ENCODE data around the gene ATG4D.

Gene ATG4D

DNA sequence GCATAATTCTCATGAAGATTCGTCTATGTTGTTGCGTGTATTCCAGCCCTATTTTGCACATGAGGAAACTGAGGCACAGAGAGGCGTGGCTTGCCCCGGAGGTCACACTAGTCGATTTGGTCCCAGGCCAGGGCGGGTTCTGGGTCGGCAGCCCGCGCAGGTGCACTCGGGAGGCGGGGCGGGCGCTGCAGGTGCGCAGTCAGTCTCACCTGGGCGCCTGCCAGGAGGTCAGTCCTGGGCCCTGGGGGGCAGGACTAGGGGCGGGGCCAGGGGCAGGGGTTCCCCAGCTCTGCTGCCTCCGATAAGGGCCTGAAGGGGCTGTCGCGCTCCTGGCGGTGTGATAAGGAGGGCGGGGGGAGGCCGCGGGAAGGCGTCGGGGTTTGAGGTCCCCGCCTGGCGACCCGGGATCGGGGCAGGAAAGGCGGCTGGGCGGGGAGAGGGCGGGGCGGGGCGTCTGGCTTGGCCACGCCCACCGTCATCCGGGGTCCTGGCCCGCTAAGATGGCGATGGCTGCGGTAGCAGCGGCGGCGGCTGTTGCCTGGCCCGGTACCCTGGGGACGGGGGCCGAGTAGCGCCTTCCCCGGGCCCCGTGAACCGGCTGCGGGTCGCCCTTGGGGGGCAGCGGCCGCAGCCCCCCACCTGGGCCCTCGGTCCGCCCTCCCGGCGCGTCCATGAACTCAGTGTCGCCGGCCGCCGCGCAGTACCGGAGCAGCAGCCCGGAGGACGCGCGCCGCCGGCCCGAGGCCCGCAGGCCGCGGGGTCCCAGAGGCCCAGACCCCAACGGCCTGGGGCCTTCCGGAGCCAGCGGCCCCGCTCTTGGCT lies at the start of gene ATG4D:
ATG4D (plus strand) TSS at position 485 of the 822 bp plus-strand sequence; CDS start at position 672, 187 bp downstream.
- DNase-seq (peak; percentile 85), ATAC-seq (peak; percentile 82)

DNA sequence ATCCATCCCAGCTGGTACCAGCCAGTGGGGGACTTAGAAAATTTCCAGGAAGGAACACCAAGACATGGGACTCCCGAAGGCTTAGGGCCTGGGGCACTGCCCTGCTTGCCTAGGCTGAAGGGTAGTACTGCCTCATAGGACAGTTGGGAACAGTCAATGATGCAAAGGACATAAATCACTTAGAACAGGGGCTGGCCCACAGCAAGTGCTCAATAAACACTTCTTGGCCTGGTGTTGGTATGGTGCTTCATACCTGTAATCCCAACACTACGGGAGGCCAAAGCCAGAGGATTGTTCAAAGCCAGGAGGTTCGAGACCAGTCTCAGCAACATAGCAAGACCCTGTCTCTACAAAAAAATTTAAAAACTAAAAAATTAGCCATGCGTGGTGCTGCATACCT lies 46.3 kb upstream of the ATG4D start:
- no peak for DNase-seq

DNA sequence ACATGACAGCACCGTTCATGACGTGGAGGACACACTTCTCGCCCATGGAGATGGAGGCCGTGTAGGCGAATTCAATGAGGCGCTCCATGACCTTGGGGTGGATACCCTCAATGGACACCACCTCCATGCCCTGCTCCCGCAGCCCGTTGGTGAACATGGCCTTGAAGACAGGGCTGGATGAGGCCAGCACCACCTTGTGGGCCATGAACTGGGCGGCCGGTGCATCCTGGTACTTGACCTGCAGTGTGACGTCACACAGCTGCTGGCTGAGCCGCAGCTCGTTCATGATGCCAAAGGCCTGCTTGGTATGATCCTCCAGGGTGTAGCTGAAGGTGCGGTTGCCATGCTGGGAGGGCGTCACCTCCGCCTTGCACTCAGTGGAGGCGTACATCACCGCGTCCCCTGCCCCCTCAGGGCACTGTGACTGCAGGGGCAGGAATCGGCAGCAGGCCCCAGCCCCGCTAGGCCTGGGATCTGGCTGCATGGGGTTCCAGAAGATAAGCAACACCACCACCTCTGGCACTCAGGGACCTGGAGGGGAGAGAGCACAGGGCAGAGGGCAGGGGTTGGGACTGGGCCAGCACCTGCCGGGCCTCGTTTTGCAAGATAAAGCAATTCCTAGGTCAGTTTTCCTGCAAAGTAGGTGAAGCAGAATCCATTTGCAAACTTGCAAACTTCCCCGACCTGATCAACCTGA lies 44.0 kb upstream of the ATG4D start:
- ATAC-seq: no peak

More for the DNA sequence above, 46.3 kb upstream of the ATG4D start:
- no peak for ATAC-seq

DNA sequence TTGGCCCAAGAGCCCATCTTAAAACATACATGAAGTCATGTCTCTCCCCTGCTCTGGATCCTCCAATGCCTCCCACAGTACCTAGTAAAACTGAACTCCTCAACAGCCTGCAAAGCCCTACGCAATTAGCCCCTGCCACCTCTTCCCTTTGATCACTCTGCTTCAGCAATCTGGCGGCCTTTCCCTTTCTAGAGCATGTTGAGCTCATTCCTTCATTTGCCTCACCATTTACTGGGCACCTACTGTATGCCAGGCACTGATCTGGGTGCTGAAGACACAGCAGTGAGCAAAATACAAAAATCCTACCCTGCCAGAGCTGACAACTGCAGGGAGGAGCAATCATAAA lies 43.5 kb upstream of the ATG4D start:
- no peak for ATAC-seq

More for the DNA sequence above, 44.0 kb upstream of the ATG4D start:
- DNase-seq: no peak

DNA sequence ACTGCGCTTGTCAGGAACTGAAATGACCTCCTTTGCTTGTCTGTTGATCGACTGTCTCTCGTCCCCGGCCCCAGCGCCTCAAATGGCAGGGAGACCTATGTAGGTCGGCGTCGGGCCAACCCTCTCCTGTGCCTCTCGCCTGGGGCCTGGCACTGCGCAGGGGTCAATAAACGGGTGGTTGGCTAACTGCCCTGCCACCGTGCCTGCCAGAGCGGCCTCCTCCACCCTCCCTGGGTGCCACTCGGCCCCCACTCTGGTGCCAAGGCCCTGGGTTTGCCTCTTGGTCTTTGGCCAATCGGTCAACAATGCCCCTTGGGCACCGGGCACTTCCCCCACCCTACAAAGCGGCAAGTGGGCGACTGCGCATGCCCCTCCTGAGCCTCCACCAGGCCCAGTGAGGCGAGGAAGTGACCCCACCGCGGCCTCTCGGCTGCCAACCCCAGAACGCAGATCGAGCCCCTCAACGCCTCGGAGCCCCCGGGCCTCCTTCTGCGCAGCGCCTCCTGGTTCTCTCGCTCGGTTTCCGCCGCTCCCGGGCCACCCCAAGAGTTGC lies 41.7 kb upstream of the ATG4D start:
- peak; percentile 29 for ATAC-seq
- DNase-seq: peak; percentile 70

More for the DNA sequence above, 43.5 kb upstream of the ATG4D start:
- no peak for DNase-seq

DNA sequence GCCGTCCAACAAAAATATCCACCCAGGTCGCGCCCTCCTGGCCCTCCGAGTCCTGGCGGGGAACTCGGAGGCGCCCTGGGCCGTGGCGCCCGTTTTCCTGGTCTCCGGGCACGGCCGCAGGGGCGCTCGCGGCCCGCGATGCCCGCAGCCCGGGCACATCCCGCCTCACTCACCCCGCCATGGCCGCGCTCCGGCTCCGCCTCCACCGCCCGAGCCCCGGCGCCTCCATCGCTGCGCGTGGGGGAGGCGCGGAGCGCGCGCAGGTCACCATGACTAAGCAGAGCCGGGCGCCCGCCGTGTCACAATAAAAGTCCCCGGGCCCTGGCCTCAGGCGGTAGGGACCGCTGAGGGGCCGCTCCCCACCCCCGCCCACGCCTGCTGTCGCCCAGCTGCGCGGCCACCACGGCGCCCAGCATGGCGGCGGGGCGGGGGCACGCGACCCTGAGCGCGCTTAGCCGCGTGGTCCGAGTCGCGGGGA lies 41.1 kb upstream of the ATG4D start:
- ATAC-seq (peak; percentile 97), DNase-seq (peak; percentile 93)

DNA sequence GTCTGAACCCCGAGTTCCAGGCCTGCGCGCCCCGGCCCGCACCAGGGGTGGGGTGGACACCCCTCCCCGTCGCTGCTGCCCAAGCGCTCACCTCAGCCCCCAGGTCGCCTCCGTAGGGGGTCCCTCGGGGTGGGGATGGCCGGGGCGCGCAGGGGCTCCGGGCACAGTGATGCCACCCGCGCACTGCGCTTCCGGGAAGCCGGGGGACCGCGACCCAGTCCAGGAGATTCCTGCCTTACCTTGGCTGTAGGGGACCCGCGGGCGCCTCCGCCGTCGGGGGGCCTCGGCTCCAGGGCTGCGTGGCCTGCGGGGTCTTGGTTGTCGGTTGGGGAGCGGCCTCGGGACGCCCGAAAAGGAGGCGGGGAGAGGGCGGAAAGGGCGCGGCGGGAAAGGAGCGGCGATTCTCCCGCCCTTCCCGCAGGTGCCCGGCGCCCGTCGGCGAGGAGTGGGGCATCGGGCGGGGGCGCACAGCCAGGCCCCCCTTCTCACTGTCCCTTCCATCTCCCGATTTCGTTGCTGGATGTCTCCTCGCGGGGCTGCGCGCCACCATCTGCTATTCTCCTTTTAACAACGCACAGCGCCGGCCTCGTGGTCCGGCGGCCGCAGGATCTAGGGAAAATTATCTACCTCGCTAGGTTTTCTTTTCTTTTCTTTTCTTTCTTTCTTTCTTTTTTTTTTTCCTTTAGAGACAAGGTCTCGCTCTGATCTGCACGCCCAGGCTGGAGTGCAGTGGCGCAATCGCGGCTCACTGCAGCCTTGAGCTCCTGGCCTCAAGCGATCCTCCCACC lies 40.5 kb upstream of the ATG4D start, which contains the start of gene KEAP1:
KEAP1 (minus strand) TSS at position 355 of the 788 bp plus-strand sequence. CDS start 3,323 bp downstream, outside the sequence.
- ATAC-seq (peak; percentile 24), DNase-seq (peak; percentile 57)

DNA sequence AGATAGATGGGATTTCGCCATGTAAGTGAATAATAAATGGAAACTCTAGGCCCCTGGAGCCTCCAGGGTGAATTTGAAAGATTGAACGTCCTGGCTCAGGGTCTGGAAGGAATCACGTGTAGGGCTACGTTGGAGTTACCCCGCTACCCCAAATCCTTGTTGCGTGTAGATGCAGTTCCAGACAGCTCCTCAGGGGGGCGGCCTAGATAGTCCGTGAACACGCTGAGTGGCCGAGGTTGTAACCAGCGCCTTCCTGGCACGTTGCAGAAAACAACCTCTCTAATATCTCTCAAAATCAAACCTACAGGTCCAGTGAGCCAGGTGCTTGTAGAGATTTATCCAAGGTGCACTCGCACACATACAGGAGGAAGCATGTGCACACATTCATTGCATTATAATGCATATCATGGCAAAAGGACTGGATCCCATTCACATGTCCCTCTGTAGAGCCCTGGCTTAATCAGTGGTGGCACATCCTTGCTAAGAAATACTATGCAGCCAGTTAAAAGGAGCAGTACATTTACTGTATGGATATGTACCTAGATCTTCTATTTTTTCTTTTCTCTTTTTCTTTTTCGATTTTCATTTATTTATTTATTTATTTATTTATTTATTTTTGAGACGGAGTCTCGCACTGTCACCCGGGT lies 38.0 kb upstream of the ATG4D start:
- DNase-seq (peak; percentile 90), ATAC-seq (peak; percentile 33)

DNA sequence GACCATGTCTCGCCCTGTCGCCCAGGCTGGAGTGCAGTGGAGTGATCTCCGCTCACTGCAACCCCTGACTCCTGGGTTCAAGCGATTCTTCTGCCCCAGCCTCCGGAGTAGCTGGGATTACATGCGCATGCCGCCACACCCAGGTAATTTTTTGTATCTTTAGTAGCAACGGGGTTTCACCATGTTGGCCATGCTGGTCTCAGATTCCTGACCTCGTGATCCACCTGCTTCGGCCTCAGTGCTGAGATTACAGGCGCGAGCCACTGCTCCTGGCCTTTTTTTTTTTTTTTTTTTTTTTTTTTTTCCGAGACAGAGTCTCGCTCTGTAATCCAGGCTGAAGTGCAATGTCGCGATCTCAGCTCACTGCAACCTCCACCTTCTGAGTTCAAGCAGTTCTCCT lies 35.7 kb upstream of the ATG4D start:
- no peak for DNase-seq
- no peak for ATAC-seq

DNA sequence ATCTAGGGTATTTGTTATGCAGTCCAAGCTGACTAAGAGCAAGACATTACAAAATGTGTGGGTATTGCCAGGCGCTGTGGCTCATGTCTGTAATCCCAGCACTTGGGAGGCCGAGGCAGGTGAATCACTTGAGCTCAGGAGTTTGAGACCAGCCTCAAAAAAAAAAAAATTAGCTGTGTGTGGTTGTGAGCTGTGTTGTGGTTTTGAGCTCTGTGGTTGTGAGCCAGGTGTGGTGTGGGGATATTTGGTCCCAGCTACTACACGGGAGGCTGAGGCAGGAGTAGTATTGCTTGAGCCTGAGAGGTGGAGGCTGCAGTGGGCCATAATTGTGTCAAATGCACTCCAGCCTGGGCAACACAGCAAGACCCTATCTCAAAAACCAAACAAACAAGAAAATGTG lies 35.0 kb upstream of the ATG4D start:
- ATAC-seq (peak; percentile 80), DNase-seq (no peak)

DNA sequence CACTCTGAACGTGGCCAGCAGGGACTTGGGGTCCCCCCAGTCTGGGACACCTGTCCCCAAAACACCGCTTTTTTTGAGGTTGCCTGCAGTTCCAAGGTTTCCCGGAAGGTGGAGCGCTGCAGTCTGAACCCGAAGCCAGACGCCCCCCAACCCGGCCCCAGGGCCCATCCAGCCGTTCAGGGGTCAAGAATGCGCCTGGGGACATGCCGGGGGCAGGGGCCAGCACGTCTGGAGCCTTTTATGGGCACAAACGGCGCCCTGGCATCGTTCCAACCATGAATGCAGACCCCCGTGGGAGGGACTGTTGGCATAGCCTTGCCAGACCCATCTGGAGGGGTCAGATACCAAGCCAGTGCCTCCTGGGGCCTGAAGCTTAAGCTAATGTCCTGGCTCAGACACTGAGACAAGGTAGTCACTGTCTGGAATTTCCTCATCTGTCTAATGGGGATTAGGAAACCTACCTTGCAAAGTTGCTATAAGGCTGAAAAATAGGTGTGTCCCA lies 33.4 kb upstream of the ATG4D start:
- DNase-seq (peak; percentile 74), ATAC-seq (no peak)

DNA sequence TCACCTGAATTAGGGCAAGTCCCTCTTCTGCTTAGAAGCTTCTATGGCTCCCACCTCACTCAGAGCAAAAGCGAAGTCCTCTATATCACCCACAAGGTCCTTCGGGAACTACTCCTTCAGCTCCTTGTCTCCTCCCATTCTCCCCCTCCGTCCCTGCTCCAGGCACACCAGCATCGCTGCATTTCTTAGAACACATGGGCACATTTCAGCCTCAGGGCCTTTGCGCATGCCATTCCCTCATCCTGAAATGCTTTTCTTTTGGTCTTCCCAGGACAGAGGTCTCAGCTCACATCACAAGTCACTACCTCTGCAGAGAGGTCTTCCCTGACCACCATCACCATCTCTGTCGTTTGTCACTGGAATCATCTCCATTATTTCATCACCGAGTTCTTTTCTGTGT lies 30.5 kb upstream of the ATG4D start:
- DNase-seq (no peak), ATAC-seq (no peak)

DNA sequence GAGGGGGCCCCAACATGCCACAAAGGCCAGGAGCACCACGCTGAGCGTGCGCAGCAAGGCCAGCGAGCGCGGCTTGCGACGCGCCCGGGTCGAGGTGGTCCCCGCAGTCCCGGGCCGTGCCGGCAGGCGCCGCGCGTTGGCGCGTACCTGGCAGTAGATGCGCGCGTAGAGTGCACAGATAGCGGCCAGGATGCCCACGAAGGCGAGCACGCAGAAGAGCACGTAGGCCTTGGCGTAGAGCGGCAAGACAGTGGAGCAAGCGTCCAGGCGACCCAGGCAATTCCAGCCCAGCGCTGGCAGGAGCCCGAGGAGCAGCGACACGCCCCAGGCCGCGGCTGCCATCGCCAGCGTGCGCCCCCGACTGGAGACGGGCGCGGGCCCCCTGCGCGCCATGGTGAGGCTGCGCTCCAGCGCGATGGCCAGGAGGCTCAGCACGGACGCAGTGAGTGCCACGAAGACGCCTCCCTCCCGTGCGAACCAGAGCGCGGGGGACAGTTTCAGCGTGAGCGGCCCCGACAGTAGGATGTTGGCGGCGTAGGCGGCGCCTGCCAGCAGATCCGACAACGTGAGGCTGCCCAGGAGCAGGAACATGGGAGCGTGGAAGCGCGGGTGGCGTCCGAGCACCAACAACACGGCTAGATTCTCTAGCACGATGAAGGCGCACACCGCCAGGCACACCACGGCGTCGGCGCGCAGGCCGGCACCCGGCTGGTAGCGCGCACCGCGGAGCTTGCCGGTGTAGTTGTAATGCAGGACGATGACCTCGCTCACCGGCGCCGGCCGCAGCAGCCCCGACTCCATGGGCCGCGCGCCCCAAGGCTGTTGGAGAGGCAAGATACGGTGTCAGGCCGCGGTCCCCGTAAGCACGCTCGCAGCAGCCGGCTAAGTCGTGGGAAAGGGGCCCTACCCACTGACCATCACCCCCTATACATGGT lies 29.2 kb upstream of the ATG4D start:
- peak; percentile 62 for ATAC-seq

DNA sequence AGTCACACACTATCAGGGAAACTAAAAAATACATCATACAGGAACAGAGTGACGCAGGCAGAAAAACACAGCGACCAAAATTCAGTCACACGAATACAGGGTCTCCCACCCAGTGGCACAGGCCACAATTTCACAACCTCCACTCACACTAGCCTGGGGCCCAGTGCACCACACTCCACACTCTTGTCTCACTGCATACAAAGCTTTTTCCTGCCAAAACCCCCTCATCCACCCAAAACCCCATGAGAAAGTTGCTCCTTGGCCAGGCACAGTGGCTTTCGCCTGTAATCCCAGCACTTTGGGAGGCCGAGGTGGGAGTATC lies 27.7 kb upstream of the ATG4D start:
- no peak for DNase-seq
- no peak for ATAC-seq

More for the DNA sequence above, 29.2 kb upstream of the ATG4D start:
- DNase-seq: peak; percentile 55

DNA sequence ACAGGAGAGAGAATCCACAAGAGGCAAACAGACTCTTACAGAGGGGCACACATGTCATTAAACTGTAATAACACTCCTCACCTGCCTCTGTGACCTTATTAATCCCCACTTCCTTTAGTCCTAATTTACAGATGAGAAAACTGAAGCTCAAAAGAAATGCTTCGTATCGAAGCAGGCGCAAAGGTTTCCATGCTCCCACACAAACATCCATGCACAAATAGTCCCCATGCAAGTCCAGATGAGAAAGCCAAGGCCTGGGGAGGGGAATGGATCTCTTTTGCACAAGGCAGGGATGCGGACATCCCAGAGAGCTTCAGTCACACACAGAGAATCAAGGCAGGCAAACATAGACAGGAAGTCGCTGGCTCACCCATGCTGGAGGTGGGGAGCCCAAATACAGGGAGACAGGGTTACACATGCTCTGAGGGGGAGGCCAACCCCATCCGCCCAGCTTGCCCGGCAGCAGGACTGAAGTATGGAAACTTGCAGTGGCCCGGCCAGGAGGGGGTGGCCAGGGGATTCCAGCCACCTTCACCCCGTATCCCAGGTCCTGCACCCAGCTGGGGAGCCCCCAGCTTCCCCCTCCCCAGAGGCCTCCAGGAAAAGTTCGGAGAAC lies 26.9 kb upstream of the ATG4D start:
- ATAC-seq (no peak), DNase-seq (no peak)

DNA sequence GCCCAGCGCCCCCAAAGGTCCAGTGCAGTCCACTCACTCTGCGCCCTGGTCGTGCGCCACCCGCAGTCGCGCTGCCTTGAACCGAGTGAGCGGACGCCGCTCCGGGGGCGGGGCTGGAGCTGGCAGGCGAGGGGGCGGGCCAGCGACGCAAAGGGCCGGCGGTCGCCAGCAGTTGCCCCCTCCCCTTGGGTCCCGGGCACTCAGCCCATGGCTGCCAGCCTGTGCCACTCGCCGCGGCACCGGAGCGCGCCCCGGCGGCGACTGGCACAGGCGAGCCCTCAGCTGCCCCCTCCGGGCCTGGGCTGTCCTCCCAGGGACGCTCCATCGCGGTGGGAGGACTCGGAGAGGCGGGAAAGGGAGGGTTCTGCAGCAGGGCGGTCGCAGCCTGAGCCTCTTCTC lies 26.3 kb upstream of the ATG4D start, which contains the start of gene S1PR5:
S1PR5 (minus strand) TSS at position 87 of the 399 bp plus-strand sequence. CDS start 2,436 bp downstream, outside the sequence.
- ATAC-seq (no peak), DNase-seq (no peak)

DNA sequence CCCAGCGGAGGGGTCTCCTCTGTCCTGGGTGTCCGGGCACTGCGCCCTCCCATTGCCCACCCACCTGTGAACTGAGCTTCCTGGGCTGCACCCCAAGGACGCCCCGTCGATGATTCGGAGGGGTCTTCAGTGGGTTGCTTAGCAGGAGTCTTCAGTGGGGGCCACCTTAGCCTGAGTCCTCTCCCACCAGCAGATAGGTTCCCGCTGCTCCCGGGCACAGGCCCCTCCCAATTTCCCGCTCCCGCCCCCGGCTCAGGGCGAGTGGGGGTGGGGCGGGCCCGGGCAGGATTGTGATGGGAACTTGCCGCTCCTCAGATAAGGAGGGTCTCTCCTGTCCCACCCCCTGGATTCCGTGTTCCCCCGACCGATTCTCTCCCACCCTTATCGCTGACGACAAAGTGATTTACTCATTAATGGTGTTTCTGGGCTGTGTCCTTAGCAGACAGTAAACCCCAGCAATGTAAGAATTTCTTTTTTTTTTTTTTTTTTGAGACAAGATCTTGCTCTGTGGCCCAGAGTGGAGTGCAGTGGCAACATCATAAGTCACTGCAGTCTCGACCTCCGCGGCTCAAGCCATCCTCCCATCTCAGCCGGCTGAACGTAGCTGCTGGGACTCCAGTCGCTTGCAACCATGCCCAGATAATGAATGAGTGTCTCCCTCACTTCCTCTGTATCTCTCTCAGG lies 25.8 kb upstream of the ATG4D start:
- ATAC-seq (peak; percentile 8), DNase-seq (no peak)

DNA sequence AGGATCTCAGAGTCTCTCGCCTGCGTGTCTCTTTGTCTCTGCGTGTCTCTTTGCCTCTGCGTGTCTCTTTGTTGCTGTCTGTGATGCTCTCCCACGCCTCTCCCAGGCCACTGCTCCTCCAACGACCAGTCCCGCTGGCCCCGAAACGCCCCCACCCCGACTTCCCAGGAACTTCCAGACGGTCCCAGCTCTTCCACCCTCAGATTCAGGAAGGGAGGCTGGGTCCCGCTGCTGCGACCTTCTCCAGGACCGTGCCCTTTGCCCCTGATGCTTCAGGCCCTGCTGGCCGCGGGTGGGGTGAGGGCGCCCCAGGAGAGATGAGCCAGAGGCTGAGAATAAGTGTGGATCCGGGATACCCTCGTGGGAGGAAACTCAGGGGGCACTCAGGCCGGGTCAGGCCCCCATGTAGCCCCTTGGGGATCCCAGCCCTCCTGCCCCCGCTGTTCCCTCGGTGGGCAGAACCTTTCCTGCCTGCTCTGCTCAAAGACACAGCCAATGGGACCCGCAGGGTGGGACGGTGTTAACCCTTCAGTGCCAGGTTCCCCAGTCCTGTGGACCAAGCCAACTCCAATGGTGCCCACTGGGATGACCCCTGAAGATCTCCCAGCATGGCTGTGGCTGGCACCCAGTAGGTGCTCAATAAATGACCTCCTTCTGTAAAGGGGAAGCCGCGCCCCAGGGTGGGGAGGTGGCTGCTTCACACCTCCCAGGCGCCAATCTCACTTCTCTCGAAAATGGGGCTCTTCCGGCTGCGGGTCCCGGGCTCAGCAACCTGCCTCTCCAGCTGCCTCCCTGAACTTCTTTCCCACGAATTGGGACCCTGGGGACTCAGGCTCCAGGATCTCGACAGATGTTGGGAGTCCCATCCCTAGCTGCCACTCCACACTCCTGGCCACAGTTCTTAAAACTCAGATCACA lies 25.0 kb upstream of the ATG4D start:
- ATAC-seq: no peak

More for the DNA sequence above, 25.0 kb upstream of the ATG4D start:
- no peak for DNase-seq
